Measurements from ENCODE around the gene LHX3.

GRCh38 chr9:136155576-136155975 is 49.4 kb downstream of the LHX3 start:
- TF ChIP-seq FOS (IDR thresholded peaks at IDR 0.05; ENCODE audit: low read depth, low read length) (no peak), CTCF (conservative IDR thresholded peaks at IDR 0.05; ENCODE audit: low read depth, low read length) (no peak), BHLHE40 (IDR thresholded peaks at IDR 0.05; ENCODE audit: low read depth, low read length) (no peak), SMC3 (IDR thresholded peaks at IDR 0.05; ENCODE audit: low read depth, low read length) (no peak), POLR2A (IDR thresholded peaks at IDR 0.05; ENCODE audit: low read depth, low read length) (no peak), MAFK (IDR thresholded peaks at IDR 0.05; ENCODE audit: low read depth, low read length) (no peak), MAZ (IDR thresholded peaks at IDR 0.05; ENCODE audit: borderline replicate concordance, low read depth, low read length) (no peak), RAD21 (IDR thresholded peaks at IDR 0.05; ENCODE audit: low read length) (no peak), NFE2L2 (IDR thresholded peaks at IDR 0.05; ENCODE audit: low read depth, low read length) (no peak), RFX5 (IDR thresholded peaks at IDR 0.05; ENCODE audit: low read depth, low read length) (no peak)
- TF ChIP-seq, protein P1, sequence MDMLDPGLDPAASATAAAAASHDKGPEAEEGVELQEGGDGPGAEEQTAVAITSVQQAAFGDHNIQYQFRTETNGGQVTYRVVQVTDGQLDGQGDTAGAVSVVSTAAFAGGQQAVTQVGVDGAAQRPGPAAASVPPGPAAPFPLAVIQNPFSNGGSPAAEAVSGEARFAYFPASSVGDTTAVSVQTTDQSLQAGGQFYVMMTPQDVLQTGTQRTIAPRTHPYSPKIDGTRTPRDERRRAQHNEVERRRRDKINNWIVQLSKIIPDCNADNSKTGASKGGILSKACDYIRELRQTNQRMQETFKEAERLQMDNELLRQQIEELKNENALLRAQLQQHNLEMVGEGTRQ (IDR thresholded peaks at IDR 0.05; ENCODE audit: low read depth, low read length) = no peak

Measured in IMR-90 (cell line).